NT2/D1 (cell line): ENCODE data around the gene SPSB4.

Experiments
- DNase-seq: peaks from one replicate; pipeline ENCODE4 v3.0.0-alpha.2; 2011; ENCODE audit warnings: low read depth, low spot score
- H3K27me3 ChIP-seq: 2 replicates; pipeline ENCODE4 v1.6.0; 2011; ENCODE audit warnings: mild to moderate bottlenecking; ENCODE audit not compliant: insufficient read length, insufficient read depth
- H3K36me3 ChIP-seq: 2 replicates; pipeline ENCODE4 v1.6.1; 2011; ENCODE audit warnings: mild to moderate bottlenecking, low read length, mixed read lengths; ENCODE audit not compliant: insufficient read depth, insufficient read length
- H3K4me1 ChIP-seq: 2 replicates; pipeline ENCODE4 v1.5.1; 2011; ENCODE audit not compliant: insufficient read depth, insufficient read length
- H3K4me3 ChIP-seq: 2 replicates; pipeline ENCODE4 v1.5.1; 2011; ENCODE audit warnings: low read depth; ENCODE audit not compliant: insufficient read length
- H3K9ac ChIP-seq: 2 replicates; pipeline ENCODE4 v1.6.0; 2011; ENCODE audit warnings: low read depth; ENCODE audit not compliant: insufficient read length
- H3K9me3 ChIP-seq: 2 replicates; pipeline ENCODE4 v1.5.1; 2011; ENCODE audit warnings: mild to moderate bottlenecking, low read length; ENCODE audit not compliant: insufficient read depth
- SUZ12 ChIP-seq: IDR thresholded peaks from 2 replicates; pipeline ENCODE4 v1.6.1; 2011; ENCODE audit not compliant: insufficient read length, insufficient read depth; ENCODE audit errors: extremely low read depth
- YY1 ChIP-seq: IDR thresholded peaks from 2 replicates; pipeline ENCODE4 v1.6.1; 2011; ENCODE audit not compliant: insufficient read length, insufficient read depth
- ZNF274 ChIP-seq: IDR thresholded peaks from 2 replicates; pipeline ENCODE4 v1.6.1; 2011; ENCODE audit warnings: mild to moderate bottlenecking, low read depth, low read length

SPSB4 gene

GRCh38 chr3:141056751-141057171 is 5.6 kb downstream of the SPSB4 start:
- H3K27me3 ChIP-seq, result no peaks in the 10 kb centered on the region
- H3K9ac ChIP-seq, result no peak overlapping the region
- DNase-seq, result no peak
- TF ChIP-seq ZNF274, result no peak
- TF ChIP-seq SUZ12, result no peak
- no peak for TF ChIP-seq YY1
- H3K9me3 ChIP-seq, result peaks cover 21% of the 10 kb centered on the region; the same call in 1 of the 2 replicates
- H3K4me3 ChIP-seq, result no peak overlapping the region
- no peaks in the 10 kb centered on the region for H3K4me1 ChIP-seq
- H3K36me3 ChIP-seq, result peaks cover 13% of the 10 kb centered on the region

- Histone ChIP-seq H3K9ac (no peak overlapping the region), H3K4me3 (no peak overlapping the region), H3K27me3 (no peaks in the 10 kb centered on the region), H3K9me3 (peaks cover 21% of the 10 kb centered on the region; the same call in 1 of the 2 replicates), H3K4me1 (no peaks in the 10 kb centered on the region), H3K36me3 (peaks cover 13% of the 10 kb centered on the region)
- TF ChIP-seq YY1 (no peak), ZNF274 (no peak), SUZ12 (no peak)
- DNase-seq, result no peak
These were observed 6.3 kb downstream of the SPSB4 start for GRCh38 chr3:141057436-141057835.

- no peak overlapping the region for H3K4me3 ChIP-seq
- DNase-seq, result no peak
- no peaks in the 10 kb centered on the region for H3K4me1 ChIP-seq
- TF ChIP-seq SUZ12 (no peak), YY1 (no peak), ZNF274 (no peak)
- no peak overlapping the region for H3K9ac ChIP-seq
- no peaks in the 10 kb centered on the region for H3K27me3 ChIP-seq
- peaks cover 21% of the 10 kb centered on the region; the same call in 1 of the 2 replicates for H3K9me3 ChIP-seq
- H3K36me3 ChIP-seq, result peaks cover 13% of the 10 kb centered on the region
These were observed 7.0 kb downstream of the SPSB4 start for GRCh38 chr3:141057946-141058800.

GRCh38 chr3:141058996-141059395 is 7.8 kb downstream of the SPSB4 start:
- no peak for DNase-seq
- H3K27me3 ChIP-seq, result no peaks in the 10 kb centered on the region
- TF ChIP-seq YY1 (no peak), SUZ12 (no peak), ZNF274 (no peak)
- peaks cover 21% of the 10 kb centered on the region; the same call in 1 of the 2 replicates for H3K9me3 ChIP-seq
- peaks cover 13% of the 10 kb centered on the region for H3K36me3 ChIP-seq
- H3K4me1 ChIP-seq, result no peaks in the 10 kb centered on the region
- no peak overlapping the region for H3K4me3 ChIP-seq
- H3K9ac ChIP-seq, result no peak overlapping the region

GRCh38 chr3:141059816-141060215 is 8.7 kb downstream of the SPSB4 start:
- TF ChIP-seq YY1, result no peak
- Histone ChIP-seq H3K4me1 (no peaks in the 10 kb centered on the region), H3K9ac (no peak overlapping the region), H3K4me3 (no peak overlapping the region), H3K27me3 (no peaks in the 10 kb centered on the region), H3K36me3 (peaks cover 13% of the 10 kb centered on the region), H3K9me3 (peaks cover 21% of the 10 kb centered on the region; the same call in 1 of the 2 replicates)
- DNase-seq, result no peak

- Histone ChIP-seq H3K9me3 (peaks cover 21% of the 10 kb centered on the region; the same call in 1 of the 2 replicates), H3K4me1 (no peaks in the 10 kb centered on the region), H3K9ac (no peak overlapping the region), H3K36me3 (peaks cover 9% of the 10 kb centered on the region), H3K4me3 (no peak overlapping the region), H3K27me3 (no peaks in the 10 kb centered on the region)
- no peak for TF ChIP-seq SUZ12
- no peak for TF ChIP-seq ZNF274
- TF ChIP-seq YY1, result no peak
- DNase-seq, result no peak
These were observed 9.2 kb downstream of the SPSB4 start for GRCh38 chr3:141060327-141060726.

GRCh38 chr3:141063831-141064230 is 12.7 kb downstream of the SPSB4 start:
- peaks cover 2% of the 10 kb centered on the region for H3K4me1 ChIP-seq
- no peak overlapping the region for H3K9ac ChIP-seq

More at GRCh38 chr3:141063831-141064230, 12.7 kb downstream of the SPSB4 start:
- Histone ChIP-seq H3K36me3 (peaks cover 23% of the 10 kb centered on the region), H3K9me3 (peaks cover 10% of the 10 kb centered on the region; the same call in 1 of the 2 replicates), H3K4me3 (no peak overlapping the region), H3K27me3 (no peaks in the 10 kb centered on the region)
- no peak for TF ChIP-seq ZNF274
- no peak for TF ChIP-seq SUZ12
- no peak for TF ChIP-seq YY1
- no peak for DNase-seq
